NB4 (cell line): ENCODE measurements around the gene SMCO1.

Experiments used
- POLR2A ChIP-seq: IDR thresholded peaks from 2 replicates; pipeline ENCODE4 v1.6.1; 2011; ENCODE audit warnings: mild to moderate bottlenecking; ENCODE audit not compliant: insufficient read length; ENCODE audit errors: extremely low read depth
- TF ChIP-seq, protein P1 (sequence below): IDR thresholded peaks from one replicate; pipeline ENCODE4 v1.5.1; 2012; ENCODE audit warnings: low read depth, low read length
- TF ChIP-seq, protein P2 (sequence below): IDR thresholded peaks from 2 replicates; pipeline ENCODE4 v1.6.1; 2011; ENCODE audit warnings: low read depth, low read length

GRCh38 chr3:196552253-196552652 lies 37.1 kb upstream of the SMCO1 start:
- TF ChIP-seq, protein P1, sequence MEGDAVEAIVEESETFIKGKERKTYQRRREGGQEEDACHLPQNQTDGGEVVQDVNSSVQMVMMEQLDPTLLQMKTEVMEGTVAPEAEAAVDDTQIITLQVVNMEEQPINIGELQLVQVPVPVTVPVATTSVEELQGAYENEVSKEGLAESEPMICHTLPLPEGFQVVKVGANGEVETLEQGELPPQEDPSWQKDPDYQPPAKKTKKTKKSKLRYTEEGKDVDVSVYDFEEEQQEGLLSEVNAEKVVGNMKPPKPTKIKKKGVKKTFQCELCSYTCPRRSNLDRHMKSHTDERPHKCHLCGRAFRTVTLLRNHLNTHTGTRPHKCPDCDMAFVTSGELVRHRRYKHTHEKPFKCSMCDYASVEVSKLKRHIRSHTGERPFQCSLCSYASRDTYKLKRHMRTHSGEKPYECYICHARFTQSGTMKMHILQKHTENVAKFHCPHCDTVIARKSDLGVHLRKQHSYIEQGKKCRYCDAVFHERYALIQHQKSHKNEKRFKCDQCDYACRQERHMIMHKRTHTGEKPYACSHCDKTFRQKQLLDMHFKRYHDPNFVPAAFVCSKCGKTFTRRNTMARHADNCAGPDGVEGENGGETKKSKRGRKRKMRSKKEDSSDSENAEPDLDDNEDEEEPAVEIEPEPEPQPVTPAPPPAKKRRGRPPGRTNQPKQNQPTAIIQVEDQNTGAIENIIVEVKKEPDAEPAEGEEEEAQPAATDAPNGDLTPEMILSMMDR = no peak
- no peak for TF ChIP-seq POLR2A
- TF ChIP-seq, protein P2, sequence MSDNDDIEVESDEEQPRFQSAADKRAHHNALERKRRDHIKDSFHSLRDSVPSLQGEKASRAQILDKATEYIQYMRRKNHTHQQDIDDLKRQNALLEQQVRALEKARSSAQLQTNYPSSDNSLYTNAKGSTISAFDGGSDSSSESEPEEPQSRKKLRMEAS = no peak
